IMR-90 (cell line): ENCODE results near the gene TMEM9. TPM values are rescaled to one million over a fixed set of nuclear protein-coding genes. Genes with fewer than 3 reads are reported as not detected.
A peak's percentile ranks its signal among the peaks of the same experiment; 100 is the strongest.

Experiments used
- ATAC-seq: fragments of 200-7000 bp; cut with Tn5 transposase; 2 replicates; pipeline ENCODE4 v1.9.1; 2020; ENCODE audit warnings: low read depth, mild to moderate bottlenecking, moderate library complexity
- BruUV-seq: library from RNA; stranded (reverse); fragments of 400-500 nt; replicated peaks from 2 replicates; lab custom pipeline; 2021; lab: Mats Ljungman, UMichigan
- CTCF ChIA-PET: fragments of 300-600 bp; formaldehyde crosslinking; extraction: SDS; loops from one replicate; lab custom pipeline; 2021; ENCODE audit warnings: antibody characterized with exemption; lab: Yijun Ruan, JAX
- POLR2A ChIA-PET: fragments of 300-600 bp; sonication (Branson Sonifier 250); formaldehyde crosslinking; loops from one replicate; lab custom pipeline; 2022; ENCODE audit warnings: antibody characterized with exemption; ENCODE audit not compliant: unreplicated experiment; lab: Charles Lee
- DNase-seq: peaks from one replicate; pipeline ENCODE4 v3.0.0; 2013
- H2AFZ ChIP-seq: replicated peaks from 2 replicates; pipeline ENCODE3; 2013; ENCODE audit warnings: low read length, mild to moderate bottlenecking; ENCODE audit not compliant: poor library complexity
- H2AK5ac ChIP-seq: 2 replicates; pipeline ENCODE4 v1.6.1; 2013; ENCODE audit warnings: low read depth, low read length, inconsistent platforms
- H2AK9ac ChIP-seq: replicated peaks from 2 replicates; pipeline ENCODE3; 2013; ENCODE audit warnings: mild to moderate bottlenecking, low read depth, low read length, moderate library complexity; ENCODE audit not compliant: poor library complexity
- H2BK120ac ChIP-seq: 2 replicates; pipeline ENCODE4 v1.6.1; 2013; ENCODE audit warnings: low read depth, low read length, inconsistent platforms
- H2BK15ac ChIP-seq: 3 replicates; pipeline ENCODE4 v1.6.1; 2013; ENCODE audit warnings: low read depth, low read length, inconsistent platforms
- H2BK20ac ChIP-seq: 2 replicates; pipeline ENCODE4 v1.6.1; 2013; ENCODE audit warnings: low read depth, mild to moderate bottlenecking, inconsistent platforms, low read length, moderate library complexity
- H2BK5ac ChIP-seq: 2 replicates; pipeline ENCODE4 v1.6.1; 2013; ENCODE audit warnings: mild to moderate bottlenecking, low read depth, low read length, inconsistent platforms; ENCODE audit not compliant: poor library complexity, severe bottlenecking
- H3K14ac ChIP-seq: replicated peaks from 2 replicates; pipeline ENCODE4 v1.6.1; 2013; ENCODE audit warnings: low read depth, low read length, inconsistent platforms
- H3K18ac ChIP-seq: 2 replicates; pipeline ENCODE4 v1.6.1; 2013; ENCODE audit warnings: low read depth, low read length, control low read depth
- H3K23ac ChIP-seq: 2 replicates; pipeline ENCODE4 v1.6.1; 2013; ENCODE audit warnings: low read depth, low read length, inconsistent platforms
- H3K27ac ChIP-seq: 2 replicates; pipeline ENCODE4 v1.5.1; 2013; ENCODE audit warnings: mild to moderate bottlenecking, control low read depth, low read length; ENCODE audit not compliant: insufficient read depth
- H3K27me3 ChIP-seq: 2 replicates; pipeline ENCODE4 v1.6.1; 2013; ENCODE audit warnings: low read length; ENCODE audit not compliant: control insufficient read depth, insufficient read depth
- H3K36me3 ChIP-seq: 2 replicates; pipeline ENCODE4 v1.6.1; 2013; ENCODE audit warnings: low read length, mixed read lengths; ENCODE audit not compliant: control insufficient read depth, insufficient read depth
- H3K4ac ChIP-seq: 2 replicates; pipeline ENCODE4 v1.6.1; 2013; ENCODE audit warnings: low read depth, low read length, inconsistent platforms
- H3K4me1 ChIP-seq: 2 replicates; pipeline ENCODE4 v1.6.1; 2013; ENCODE audit warnings: low read length, mixed read lengths; ENCODE audit not compliant: control insufficient read depth, insufficient read depth
- H3K4me2 ChIP-seq: 2 replicates; pipeline ENCODE4 v1.6.1; 2013; ENCODE audit warnings: low read depth, mild to moderate bottlenecking, control low read depth, low read length, moderate library complexity
- H3K4me3 ChIP-seq: 2 replicates; pipeline ENCODE4 v1.5.1; 2013; ENCODE audit warnings: low read depth, mild to moderate bottlenecking, control low read depth, low read length, moderate library complexity; ENCODE audit not compliant: insufficient read depth
- H3K56ac ChIP-seq: 2 replicates; pipeline ENCODE4 v1.6.1; 2013; ENCODE audit warnings: low read length, inconsistent platforms; ENCODE audit not compliant: insufficient read depth; ENCODE audit errors: extremely low read depth
- H3K79me1 ChIP-seq, 2 experiments: 2 replicates each; pipeline ENCODE4 v1.6.1; 2013; ENCODE audit warnings: low read length in 2 of 2, inconsistent platforms in 1 of 2, low read depth in 1 of 2
- H3K9ac ChIP-seq: 2 replicates; pipeline ENCODE4 v1.6.1; 2013; ENCODE audit warnings: low read depth, low read length, control low read depth
- H3K9me1 ChIP-seq: 2 replicates; pipeline ENCODE4 v1.6.1; 2013; ENCODE audit warnings: low read length, inconsistent platforms; ENCODE audit not compliant: insufficient read depth
- H3K9me3 ChIP-seq: 2 replicates; pipeline ENCODE4 v1.6.1; 2013; ENCODE audit warnings: low read length; ENCODE audit not compliant: control insufficient read depth, insufficient read depth
- H4K20me1 ChIP-seq: 2 replicates; pipeline ENCODE4 v1.6.1; 2013; ENCODE audit warnings: low read length, inconsistent platforms; ENCODE audit not compliant: insufficient read depth
- H4K5ac ChIP-seq: 2 replicates; pipeline ENCODE4 v1.6.1; 2013; ENCODE audit warnings: mild to moderate bottlenecking, low read depth, low read length, control low read depth
- H4K8ac ChIP-seq, 2 experiments: 2 replicates each; pipeline ENCODE4 v1.6.1; 2013; ENCODE audit warnings: low read depth in 2 of 2, low read length in 2 of 2, control low read depth in 1 of 2, inconsistent platforms in 1 of 2
- H4K91ac ChIP-seq: 2 replicates; pipeline ENCODE4 v1.6.1; 2013; ENCODE audit warnings: low read depth, low read length, inconsistent platforms; ENCODE audit not compliant: insufficient read depth
- CEBPB ChIP-seq: IDR thresholded peaks from 2 replicates; pipeline ENCODE4 v1.6.1; 2012; ENCODE audit warnings: low read depth, low read length, improper control_type of control experiment
- FOS ChIP-seq: fragments of 150-350 bp; IDR thresholded peaks from 2 replicates; pipeline ENCODE4 v1.6.1; 2016; ENCODE audit warnings: low read depth, low read length
- NFE2L2 ChIP-seq: fragments of 150-350 bp; IDR thresholded peaks from 2 replicates; pipeline ENCODE4 v1.6.1; 2016; ENCODE audit warnings: low read depth, mild to moderate bottlenecking, low read length
- RFX5 ChIP-seq: IDR thresholded peaks from 2 replicates; pipeline ENCODE4 v1.8.0; 2012; ENCODE audit warnings: low read depth, mild to moderate bottlenecking, low read length, moderate library complexity
- USF2 ChIP-seq: fragments of 150-350 bp; IDR thresholded peaks from 2 replicates; pipeline ENCODE4 v1.6.1; 2017; ENCODE audit warnings: mild to moderate bottlenecking, antibody characterized with exemption, low read length, low read depth
- WGBS, 2 experiments: methylation state at CpG; one replicate each; pipeline versions ENCODE4 v1.1.5 to v1.1.7; 2013; ENCODE audit warnings: missing lambda C conversion rate in 2 of 2; ENCODE audit not compliant: insufficient read length in 1 of 2; ENCODE audit errors: extremely low coverage in 2 of 2; 5-methylcytosine and 5-hydroxymethylcytosine counted together
- dilution Hi-C: fragments of 300-500 bp; cut with HindIII; formaldehyde crosslinking; loops from one replicate; pipeline ENCODE4 v1.14.3; 2018; ENCODE audit warnings: low sequenced_read_pairs; ENCODE audit not compliant: unreplicated experiment
- in situ Hi-C: fragments of 300-500 bp; cut with MboI; formaldehyde crosslinking; loops from 3 replicates; pipeline ENCODE4 v1.14.3; 2019; ENCODE audit warnings: low sequenced_read_pairs, inconsistent platforms, mixed read lengths
- intact Hi-C: fragments of 100-400 bp; cut with micrococcal nuclease; formaldehyde crosslinking; loops from 2 replicates; pipeline ENCODE4 v1.10.0; 2022
- polyA plus RNA-seq, 3 experiments: library from polyadenylated mRNA; depleted of rRNA; stranded (reverse); fragments of >200 nt; gene quantifications; 2 replicates each; pipeline ENCODE4 v1.2.3, GENCODE V29; 2012; ENCODE audit warnings: low replicate concordance in 1 of 3
- total RNA-seq: library from RNA; depleted of rRNA; stranded (reverse); fragments of >200 nt; gene quantifications from 2 replicates; pipeline ENCODE4 v1.2.3, GENCODE V29; 2012
- TF ChIP-seq, protein P1 (sequence below): fragments of 150-350 bp; IDR thresholded peaks from 2 replicates; pipeline ENCODE4 v1.6.1; 2016; ENCODE audit warnings: low read depth, mild to moderate bottlenecking, low read length, moderate library complexity, borderline replicate concordance

Gene TMEM9
- total and polyA plus RNA-seq, 2 of the 4 experiments (the other 2 are of a cell fraction) = 76.7 to 107 TPM

- no peak overlapping the region for H3K9ac ChIP-seq
- H3K4me3 ChIP-seq = no peak overlapping the region
- no peak overlapping the region for H4K5ac ChIP-seq
- no TSS peak for BruUV-seq
- H4K20me1 ChIP-seq = no peaks in the 10 kb centered on the region
- dilution Hi-C loops = no loop called here
- no peak overlapping the region for H2BK20ac ChIP-seq
- intact Hi-C loops = no loop called here
- no peaks in the 10 kb centered on the region; the same call in 1 of the 2 replicates for H3K36me3 ChIP-seq
- WGBS, 2 experiments = no CpG with 5 or more reads among the region's 9 CpGs
- no peak overlapping the region for H2BK15ac ChIP-seq
- TF ChIP-seq CEBPB = no peak
- TF ChIP-seq, protein P1, sequence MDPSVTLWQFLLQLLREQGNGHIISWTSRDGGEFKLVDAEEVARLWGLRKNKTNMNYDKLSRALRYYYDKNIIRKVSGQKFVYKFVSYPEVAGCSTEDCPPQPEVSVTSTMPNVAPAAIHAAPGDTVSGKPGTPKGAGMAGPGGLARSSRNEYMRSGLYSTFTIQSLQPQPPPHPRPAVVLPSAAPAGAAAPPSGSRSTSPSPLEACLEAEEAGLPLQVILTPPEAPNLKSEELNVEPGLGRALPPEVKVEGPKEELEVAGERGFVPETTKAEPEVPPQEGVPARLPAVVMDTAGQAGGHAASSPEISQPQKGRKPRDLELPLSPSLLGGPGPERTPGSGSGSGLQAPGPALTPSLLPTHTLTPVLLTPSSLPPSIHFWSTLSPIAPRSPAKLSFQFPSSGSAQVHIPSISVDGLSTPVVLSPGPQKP = no peak
- TF ChIP-seq RFX5 = no peak
- no peak for TF ChIP-seq USF2
- no peak for TF ChIP-seq FOS
- no peak for TF ChIP-seq NFE2L2
- H3K79me1 ChIP-seq = no peaks in the 10 kb centered on the region
- H3K18ac ChIP-seq = no peak overlapping the region
- H3K4me2 ChIP-seq = no peak overlapping the region
- H2BK120ac ChIP-seq = no peak overlapping the region
- H3K27me3 ChIP-seq = peaks cover 24% of the 10 kb centered on the region
- H3K56ac ChIP-seq = no peak overlapping the region
- H3K23ac ChIP-seq = no peak overlapping the region
- peak overlapping the region; percentile 63 for H2AFZ ChIP-seq
- no peak overlapping the region for H4K91ac ChIP-seq
- in situ Hi-C loops = no loop called here
- no peak for DNase-seq
- H2BK5ac ChIP-seq = no peak overlapping the region
- CTCF ChIA-PET = interaction anchor here (1.7 kb wide), 1 partner anchor 9 kb away, joined by 4 read pairs; no protein-coding TSS in a partner anchor
- POLR2A ChIA-PET = no interaction called here
- no peak overlapping the region for H3K27ac ChIP-seq
- no peak overlapping the region for H4K8ac ChIP-seq
- peak overlapping the region; percentile 31; the same call in 1 of the 2 replicates for H2AK5ac ChIP-seq
- peak overlapping the region; percentile 79 for H2AK9ac ChIP-seq
- H3K4me1 ChIP-seq = peaks cover 2% of the 10 kb centered on the region; the same call in 1 of the 2 replicates
- H3K4ac ChIP-seq = no peak overlapping the region
- H3K9me1 ChIP-seq = 0 out of 2 replicates have a peak, but pooled peaks cover 2% of the 10 kb centered on the region
- ATAC-seq = no peak
- no peak overlapping the region; the same call in 1 of the 2 replicates for H3K14ac ChIP-seq
- no peaks in the 10 kb centered on the region for H3K9me3 ChIP-seq
Observed at GRCh38 chr1:201128476-201128875, 25.8 kb downstream of the TMEM9 start.
